ENCODE results near the gene NACC2. TPM values are rescaled to one million over a fixed set of nuclear protein-coding genes. Genes with fewer than 3 reads are reported as not detected.

The NACC2 gene
- total and polyA plus RNA-seq, 10 of the 15 experiments (the other 5 are each of a cell fraction or from before 2014, with no cell fraction given): 0.66 to 14.7 (median 3.5) TPM

- no peak overlapping the region for H2AFZ ChIP-seq (ENCODE audit: control insufficient read depth, low read depth, low read length)
- ATAC-seq (no peak), DNase-seq (ENCODE audit: low read depth, low spot score) (no peak), FAIRE-seq (no peak)
- intact Hi-C loops (cut with micrococcal nuclease; ENCODE audit: unreplicated experiment) (no loop called here), in situ Hi-C loops (cut with MboI) (no loop called here)
- no peak for TF ChIP-seq CTCF (IDR thresholded peaks at IDR 0.05 in 2 of 3, conservative IDR thresholded peaks at IDR 0.05 in 1 of 3; ENCODE audit: control insufficient read depth in 2 of 3, extremely low read depth in 1 of 3, insufficient read depth in 1 of 3, low read depth in 3 of 3, low read length in 3 of 3)
- TF ChIP-seq POLR2AphosphoS5 (IDR thresholded peaks at IDR 0.05; ENCODE audit: low read length): no peak
- TF ChIP-seq EED (IDR thresholded peaks at IDR 0.05; ENCODE audit: low read depth): no peak
- TF ChIP-seq CEBPZ (IDR thresholded peaks at IDR 0.05; ENCODE audit: low read depth, low read length): no peak
- BruUV-seq (replicated peaks): no TSS peak
- H3K4me2 ChIP-seq (ENCODE audit: control insufficient read depth, insufficient read depth): no peak overlapping the region
- H3K9ac ChIP-seq (ENCODE audit: control insufficient read depth, insufficient read depth, low read length): no peak overlapping the region
- H3K36me3 ChIP-seq (ENCODE audit: control insufficient read depth in 2 of 2, insufficient read depth in 2 of 2, low read length in 1 of 2): peaks cover 0 to 2% of the 10 kb centered on the region in 2 experiments; a peak in 1 of 4 replicates
- H3K79me2 ChIP-seq (ENCODE audit: control insufficient read depth, insufficient read depth, low read length): no peaks in the 10 kb centered on the region
- no peaks in the 10 kb centered on the region for H4K20me1 ChIP-seq (ENCODE audit: control insufficient read depth, insufficient read depth)
- RAD21 ChIA-PET (ENCODE audit: unreplicated experiment): no interaction called here
- no peaks in the 10 kb centered on the region for H3K4me1 ChIP-seq (ENCODE audit: control insufficient read depth, insufficient read depth, low read length)
- H3K27me3 ChIP-seq (replicated peaks in 1 of 2; ENCODE audit: control insufficient read depth in 2 of 2, insufficient read depth in 2 of 2, low read length in 1 of 2): no peaks in the 10 kb centered on the region
- peaks cover 11% of the 10 kb centered on the region; the same call in 1 of the 3 replicates for H3K9me3 ChIP-seq (replicated peaks; ENCODE audit: control insufficient read depth, insufficient read depth, low read length)
- CTCF ChIA-PET: no interaction called here
- 64% methylated on average over 10 of the region's 10 CpGs for WGBS (ENCODE audit: insufficient coverage, insufficient replicate concordance, low lambda C conversion rate, missing lambda C conversion rate)
- POLR2A ChIA-PET: no interaction called here
- no peak overlapping the region for H3K4me3 ChIP-seq
- H3K27ac ChIP-seq (ENCODE audit: control insufficient read depth, insufficient read depth): no peak overlapping the region
- SMC1A ChIA-PET (ENCODE audit: uncharacterized antibody, unreplicated experiment): no interaction called here
Measured at GRCh38 chr9:136025481-136025880, 69.6 kb downstream of the NACC2 start.

Measured in GM12878 (cell line).